AG10803 (cell line): ENCODE measurements around the gene RFX7.

ENCODE experiments used
- DNase-seq: peaks from one replicate; pipeline ENCODE4 v3.0.0; 2010; ENCODE audit warnings: low read depth
- H3K4me3 ChIP-seq: 2 replicates; pipeline ENCODE4 v1.5.1; 2011; ENCODE audit warnings: mild to moderate bottlenecking, low read length, control low read depth
- TF ChIP-seq, protein P1 (sequence below): conservative IDR thresholded peaks from 2 replicates; pipeline ENCODE4 v1.5.1; 2011; ENCODE audit warnings: mild to moderate bottlenecking, low read length, control low read depth, inconsistent platforms

RFX7 gene

DNA sequence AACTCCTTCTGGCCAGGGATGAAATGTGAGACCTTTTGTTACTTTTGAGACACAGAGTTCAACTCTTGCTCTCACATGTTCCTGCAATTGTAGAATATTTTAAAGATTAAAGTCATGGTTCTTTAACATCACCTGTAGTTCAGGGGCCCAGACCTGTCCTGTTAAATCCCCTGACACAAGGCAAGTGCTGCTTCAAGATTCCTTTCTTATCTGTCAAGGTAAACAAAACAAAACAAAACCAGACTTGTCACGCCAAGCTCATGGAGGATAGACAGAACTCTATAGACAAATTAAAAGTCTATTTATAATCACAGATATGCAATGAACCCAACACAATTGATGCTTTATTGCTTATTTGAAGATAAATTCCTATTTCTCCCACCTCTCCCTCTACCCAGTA lies 201.6 kb downstream of the RFX7 start:
- TF ChIP-seq, protein P1, sequence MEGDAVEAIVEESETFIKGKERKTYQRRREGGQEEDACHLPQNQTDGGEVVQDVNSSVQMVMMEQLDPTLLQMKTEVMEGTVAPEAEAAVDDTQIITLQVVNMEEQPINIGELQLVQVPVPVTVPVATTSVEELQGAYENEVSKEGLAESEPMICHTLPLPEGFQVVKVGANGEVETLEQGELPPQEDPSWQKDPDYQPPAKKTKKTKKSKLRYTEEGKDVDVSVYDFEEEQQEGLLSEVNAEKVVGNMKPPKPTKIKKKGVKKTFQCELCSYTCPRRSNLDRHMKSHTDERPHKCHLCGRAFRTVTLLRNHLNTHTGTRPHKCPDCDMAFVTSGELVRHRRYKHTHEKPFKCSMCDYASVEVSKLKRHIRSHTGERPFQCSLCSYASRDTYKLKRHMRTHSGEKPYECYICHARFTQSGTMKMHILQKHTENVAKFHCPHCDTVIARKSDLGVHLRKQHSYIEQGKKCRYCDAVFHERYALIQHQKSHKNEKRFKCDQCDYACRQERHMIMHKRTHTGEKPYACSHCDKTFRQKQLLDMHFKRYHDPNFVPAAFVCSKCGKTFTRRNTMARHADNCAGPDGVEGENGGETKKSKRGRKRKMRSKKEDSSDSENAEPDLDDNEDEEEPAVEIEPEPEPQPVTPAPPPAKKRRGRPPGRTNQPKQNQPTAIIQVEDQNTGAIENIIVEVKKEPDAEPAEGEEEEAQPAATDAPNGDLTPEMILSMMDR = no peak
- H3K4me3 ChIP-seq = no peak overlapping the region
- no peak for DNase-seq

DNA sequence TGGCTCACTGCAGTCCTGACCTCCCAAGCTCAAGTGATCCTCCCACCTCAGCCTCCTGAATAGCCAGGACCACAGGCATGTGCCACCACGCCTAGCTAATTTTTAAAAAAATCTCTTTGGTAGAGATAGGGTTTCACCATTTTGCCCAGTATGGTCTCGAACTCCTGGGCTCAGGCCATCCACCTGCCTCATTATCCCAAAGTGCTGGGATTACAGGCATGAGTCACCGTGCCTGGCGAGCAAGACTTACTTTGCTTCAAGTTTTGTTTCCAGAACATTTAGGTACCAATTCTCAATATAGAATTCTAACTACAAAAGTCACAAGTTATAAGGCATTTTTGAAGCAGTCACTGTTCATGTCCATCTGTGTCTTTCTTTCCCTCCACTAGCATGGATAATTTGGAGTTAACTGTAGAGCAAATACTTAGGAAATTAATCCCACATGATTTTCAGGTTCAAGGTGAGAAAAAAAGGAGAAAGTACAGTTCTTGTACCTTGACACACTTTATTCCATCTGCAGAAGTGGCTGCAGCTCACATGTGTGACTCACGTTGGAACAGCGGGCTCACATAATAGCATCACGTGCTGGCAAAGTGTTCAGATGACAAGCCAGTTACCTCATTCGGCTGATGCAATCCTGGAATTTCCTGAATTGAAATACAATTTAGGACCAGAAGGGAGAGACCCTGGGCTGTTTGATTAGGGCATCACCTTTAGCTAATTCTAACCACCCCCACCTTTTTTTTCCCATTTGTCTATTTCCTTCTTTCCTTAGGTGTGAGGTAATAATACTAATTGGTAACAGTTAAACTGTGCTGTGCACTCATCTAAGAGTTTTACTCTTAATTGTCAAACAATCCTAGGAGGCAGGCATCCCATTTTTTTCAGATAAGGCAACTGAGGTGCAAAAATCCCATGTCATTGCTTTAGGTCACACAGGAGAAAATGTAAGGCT lies 203.3 kb downstream of the RFX7 start:
- TF ChIP-seq, protein P1 = peak; percentile 19; the same call in 1 of the 2 replicates
- peak; percentile 93 for DNase-seq
- H3K4me3 ChIP-seq = no peak overlapping the region

DNA sequence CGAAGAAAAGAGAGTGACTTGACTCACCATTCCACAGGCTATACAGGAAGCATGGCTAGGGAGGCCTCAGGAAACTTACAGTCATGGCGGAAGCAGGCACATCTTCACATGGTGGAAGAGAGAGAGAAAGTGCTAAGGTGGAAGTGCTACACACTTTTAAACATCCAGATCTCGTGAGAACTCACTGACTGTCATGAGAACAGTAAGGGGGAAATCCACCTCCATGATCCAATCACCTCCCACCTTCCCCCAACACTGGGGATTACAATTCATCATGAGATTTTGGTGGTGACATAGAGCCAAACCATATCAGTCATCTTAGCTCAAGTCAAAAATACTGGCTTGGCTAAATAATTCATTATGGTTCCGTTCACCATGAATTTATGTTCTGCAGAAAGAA lies 205.0 kb downstream of the RFX7 start:
- TF ChIP-seq, protein P1 = no peak
- DNase-seq = no peak
- no peak overlapping the region for H3K4me3 ChIP-seq

DNA sequence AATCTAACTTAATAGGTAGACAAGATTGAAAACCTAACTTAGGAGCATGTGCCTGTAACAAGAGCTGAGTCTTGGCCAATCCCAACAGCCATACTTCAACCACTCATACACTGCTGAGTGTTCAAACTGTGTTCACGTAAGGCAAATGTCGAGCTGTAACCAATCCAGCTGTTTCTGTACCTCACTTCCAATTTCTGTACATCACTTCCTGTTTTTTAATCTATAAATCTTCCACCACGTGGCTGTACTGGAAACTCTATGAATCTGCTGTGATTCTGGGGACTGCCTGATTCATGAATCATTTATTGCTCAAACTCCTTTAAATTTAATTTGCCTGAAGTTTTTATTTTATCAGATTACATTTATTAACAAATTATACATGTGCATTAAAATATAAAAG lies 205.7 kb downstream of the RFX7 start:
- TF ChIP-seq, protein P1 = no peak
- H3K4me3 ChIP-seq = no peak overlapping the region
- peak; percentile 37 for DNase-seq
